K562 (cell line): ENCODE measurements around the gene NELFE. TPM values are rescaled to one million over a fixed set of nuclear protein-coding genes. Genes with fewer than 3 reads are reported as not detected.

Source experiments
- BACH1 ChIP-seq: fragments of 200-800 bp; sonication (Bioruptor generic); IDR thresholded peaks from 2 replicates; pipeline ENCODE4 v1.6.1; 2016; ENCODE audit warnings: missing genetic modification characterization, missing compliant biosample characterization
- IRF9 ChIP-seq: fragments of 450-650 bp; IDR thresholded peaks from 2 replicates; pipeline ENCODE4 v1.6.1; 2016; ENCODE audit warnings: missing biosample characterization, missing genetic modification characterization
- KHSRP ChIP-seq: fragments of 450-650 bp; IDR thresholded peaks from 2 replicates; pipeline ENCODE4 v1.6.1; 2017
- MLLT1 ChIP-seq, 2 experiments: fragments of 450-650 bp; IDR thresholded peaks; 2 replicates each; pipeline ENCODE4 v1.6.1; 2016
- MTA1 ChIP-seq: fragments of 450-650 bp; IDR thresholded peaks from 2 replicates; pipeline ENCODE4 v1.6.1; 2017; ENCODE audit warnings: borderline replicate concordance
- NFE2L1 ChIP-seq: fragments of 450-650 bp; IDR thresholded peaks from 2 replicates; pipeline ENCODE4 v1.6.1; 2016; ENCODE audit warnings: missing genetic modification characterization, low read depth, mild to moderate bottlenecking, missing compliant biosample characterization, moderate library complexity, borderline replicate concordance
- NR2C2 ChIP-seq, 2 experiments: fragments of 200-800 bp in 1 of 2; sonication (Bioruptor generic) in 1 of 2; sonication (generic) in 1 of 2; formaldehyde crosslinking in 1 of 2; IDR thresholded peaks; 2 replicates each; pipeline versions ENCODE4 v1.6.1 to v1.8.0; 2016 to 2022; ENCODE audit warnings: mild to moderate bottlenecking in 1 of 2, missing compliant biosample characterization in 1 of 2, missing genetic modification characterization in 1 of 2, missing genetic modification reagents in 1 of 2
- PHF21A ChIP-seq: fragments of 450-650 bp; IDR thresholded peaks from 2 replicates; pipeline ENCODE4 v1.6.1; 2017; ENCODE audit warnings: low read depth, borderline replicate concordance
- RBM25 ChIP-seq: fragments of 200-400 bp; formaldehyde crosslinking; IDR thresholded peaks from 2 replicates; pipeline ENCODE4 v1.6.1; 2018; ENCODE audit warnings: low read length, low read depth, moderate library complexity; ENCODE audit not compliant: severe bottlenecking
- RNF2 ChIP-seq: sonication (generic); IDR thresholded peaks from 2 replicates; pipeline ENCODE4 v1.6.1; 2016
- RREB1 ChIP-seq: fragments of 250-450 bp; sonication (Bioruptor Pico); IDR thresholded peaks from 2 replicates; pipeline ENCODE4 v1.4.0; 2020
- SMAD1 ChIP-seq: fragments of 150-350 bp; IDR thresholded peaks from 2 replicates; pipeline ENCODE4 v1.6.1; 2014; ENCODE audit warnings: low read length, low read depth; ENCODE audit not compliant: partially characterized antibody
- SRSF9 ChIP-seq: fragments of 200-400 bp; formaldehyde crosslinking; IDR thresholded peaks from 2 replicates; pipeline ENCODE4 v1.6.1; 2017; ENCODE audit warnings: low read depth, low read length, borderline replicate concordance
- TRIM28 ChIP-seq: fragments of 450-650 bp; IDR thresholded peaks from 2 replicates; pipeline ENCODE4 v1.6.1; 2017
- ZBTB2 ChIP-seq: fragments of 450-650 bp; IDR thresholded peaks from 2 replicates; pipeline ENCODE4 v1.6.1; 2016; ENCODE audit warnings: antibody characterized with exemption
- ZBTB33 ChIP-seq: sonication (generic); formaldehyde crosslinking; IDR thresholded peaks from 2 replicates; pipeline ENCODE4 v1.8.1; 2023; ENCODE audit warnings: mild to moderate bottlenecking, missing genetic modification reagents
- ZNF584 ChIP-seq: fragments of 200-800 bp; sonication (Bioruptor generic); IDR thresholded peaks from 2 replicates; pipeline ENCODE4 v1.6.1; 2016; ENCODE audit warnings: low read depth, mild to moderate bottlenecking, missing genetic modification characterization, missing compliant biosample characterization
- polyA plus RNA-seq, 8 experiments: library from polyadenylated mRNA; depleted of rRNA in 4 of 8; stranded (reverse) in 5 of 8; unstranded in 3 of 8; fragments of >200 nt; fragmentation: Nextera tagmentation in 2 of 8; fragmentation: Illumina TruSeq in 1 of 8; extraction: Ambion mirVana in 2 of 8; extraction: Trizol in 1 of 8; gene quantifications; 2 replicates each; pipeline versions ENCODE4 v1.2.1 to v1.2.3, GENCODE V29; 2011 to 2014; ENCODE audit warnings: inconsistent platforms in 1 of 8, missing spikeins in 1 of 8
- total RNA-seq, 7 experiments: library from RNA; depleted of rRNA in 6 of 7; stranded (reverse); fragments of >200 nt in 6 of 7; fragmentation: Illumina TruSeq in 2 of 7; extraction: Trizol in 2 of 7; gene quantifications; 2 replicates each; pipeline versions ENCODE4 v1.2.1 to v1.2.3, GENCODE V29; 2011 to 2021; ENCODE audit warnings: low replicate concordance in 1 of 7

The NELFE gene
- total and polyA plus RNA-seq, 9 of the 15 experiments (the other 6 are each of a cell fraction or from before 2014, with no cell fraction given): 15.2 to 157 (median 91.5) TPM

GRCh38 chr6:31948306-31948705, 10.5 kb downstream of the NELFE start (continued):
- no peak for TF ChIP-seq RREB1 (CRISPR knock-in tag)
- TF ChIP-seq ZNF584 (CRISPR knock-in tag): no peak; the same call in 1 of the 2 replicates
- no peak for TF ChIP-seq IRF9 (tag)
- TF ChIP-seq SRSF9: no peak
- TF ChIP-seq BACH1: no peak
- no peak for TF ChIP-seq RNF2
- 0 out of 4 replicates have a peak, but pooled peaks of 1 of the 2 experiments have one; percentile 52 for TF ChIP-seq MLLT1 (IDR thresholded peaks at IDR 0.05)
- TF ChIP-seq PHF21A: 0 out of 2 replicates have a peak, but pooled peaks have one; percentile 24
- no peak for TF ChIP-seq KHSRP
- TF ChIP-seq SMAD1: no peak
- TF ChIP-seq NR2C2 (CRISPR knock-in tag; IDR thresholded peaks at IDR 0.05): peak; percentile 61; the same call in 1 of the 2 replicates
- peak; percentile 81; the same call in 1 of the 2 replicates for TF ChIP-seq NR2C2 (tag; IDR thresholded peaks at IDR 0.05)
- TF ChIP-seq NFE2L1 (tag): no peak
- 0 out of 2 replicates have a peak, but pooled peaks have one; percentile 18 for TF ChIP-seq TRIM28
- TF ChIP-seq RBM25: no peak
- TF ChIP-seq ZBTB2: no peak
- no peak for TF ChIP-seq ZBTB33 (CRISPR knock-in tag)
- 0 out of 2 replicates have a peak, but pooled peaks have one; percentile 2 for TF ChIP-seq MTA1
